NCI-H510A (cell line): ENCODE results near the gene MAP1A.

Experiments
- DNase-seq: peaks from one replicate; lab custom pipeline; 2025; lab: John Stamatoyannopoulos, UW

Gene MAP1A

DNA sequence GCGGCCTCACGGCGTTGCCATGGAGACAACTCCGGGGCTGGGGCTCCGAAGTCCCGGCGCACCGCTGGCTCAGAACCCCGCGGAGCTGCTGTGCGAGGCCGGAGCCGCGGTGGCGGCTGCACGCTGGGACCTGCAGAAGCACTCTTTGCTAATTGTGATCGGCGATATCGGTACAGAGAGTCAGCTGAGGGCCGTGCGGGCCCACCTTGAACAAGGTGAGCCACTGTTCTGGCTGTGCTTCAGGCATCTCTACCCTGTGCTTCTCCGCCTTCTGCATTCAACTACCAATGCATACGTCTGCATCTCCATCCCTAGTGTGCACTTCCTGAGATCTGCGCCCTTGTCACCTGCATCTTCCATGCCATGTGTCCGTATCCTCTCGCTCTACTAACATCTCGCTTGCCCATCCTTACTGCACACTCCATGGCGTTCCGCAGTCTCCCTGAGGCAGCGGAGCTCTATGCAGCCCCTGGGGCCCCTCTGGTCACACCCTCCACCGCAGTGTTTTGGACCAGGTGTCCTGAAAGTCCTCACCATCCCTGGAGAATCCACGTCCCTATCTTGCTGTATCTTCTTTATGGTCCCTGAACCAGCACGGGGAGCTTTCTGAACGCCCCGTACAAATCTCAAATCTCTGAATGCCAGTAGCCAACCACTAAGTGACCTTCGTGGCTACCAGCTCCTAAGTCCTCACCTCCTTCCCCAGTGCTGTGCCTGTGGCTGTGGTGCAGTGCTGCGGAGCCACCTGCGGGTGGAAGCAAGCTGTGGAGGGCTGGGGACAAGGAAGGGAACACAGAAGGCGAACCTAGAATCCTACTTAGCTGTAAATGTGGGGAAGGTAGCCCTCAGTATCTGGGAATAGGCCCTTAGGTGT lies 6.2 kb upstream of the MAP1A start:
- peak; percentile 11 for DNase-seq

GRCh38 chr15:43513550-43513949 lies 3.9 kb upstream of the MAP1A start:
- DNase-seq, result no peak

DNA sequence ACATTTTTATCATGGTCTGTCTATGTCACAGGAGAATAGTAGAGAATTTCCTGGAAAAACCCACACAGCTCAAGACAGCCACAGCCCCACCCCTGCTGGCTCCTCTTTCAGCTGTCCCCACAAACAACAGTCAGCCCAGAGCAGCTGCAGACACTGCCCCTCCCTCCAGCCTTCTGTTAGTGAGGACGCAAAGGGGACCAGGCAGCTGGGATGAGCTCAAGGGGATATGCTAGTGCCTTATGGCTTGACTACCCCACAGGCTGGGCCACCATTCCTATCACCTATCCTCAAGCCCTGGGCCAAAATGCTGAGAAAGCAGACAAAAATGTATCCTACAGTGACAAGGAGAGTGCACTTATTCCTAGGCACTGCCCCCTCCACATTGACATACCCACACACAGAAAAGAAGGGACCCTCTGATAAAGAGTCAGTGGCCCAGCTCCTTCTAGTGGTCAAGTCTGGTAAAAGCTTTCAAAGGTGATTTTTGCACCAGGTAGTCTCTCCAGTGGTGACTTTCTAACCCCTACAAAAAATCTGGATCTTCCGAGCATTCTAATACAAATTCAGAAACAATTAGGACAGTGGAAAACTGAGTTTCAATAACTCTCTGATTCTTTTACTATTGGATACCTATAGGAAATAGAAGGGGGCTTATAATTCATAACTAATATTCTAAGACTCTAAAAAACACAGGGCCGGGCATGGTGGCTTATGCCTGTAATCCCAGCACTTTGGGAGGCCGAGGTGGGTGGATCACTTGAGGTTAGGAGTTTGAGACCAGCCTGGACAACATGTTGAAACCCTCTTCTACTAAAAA lies 3.0 kb upstream of the MAP1A start:
- peak; percentile 34 for DNase-seq

DNA sequence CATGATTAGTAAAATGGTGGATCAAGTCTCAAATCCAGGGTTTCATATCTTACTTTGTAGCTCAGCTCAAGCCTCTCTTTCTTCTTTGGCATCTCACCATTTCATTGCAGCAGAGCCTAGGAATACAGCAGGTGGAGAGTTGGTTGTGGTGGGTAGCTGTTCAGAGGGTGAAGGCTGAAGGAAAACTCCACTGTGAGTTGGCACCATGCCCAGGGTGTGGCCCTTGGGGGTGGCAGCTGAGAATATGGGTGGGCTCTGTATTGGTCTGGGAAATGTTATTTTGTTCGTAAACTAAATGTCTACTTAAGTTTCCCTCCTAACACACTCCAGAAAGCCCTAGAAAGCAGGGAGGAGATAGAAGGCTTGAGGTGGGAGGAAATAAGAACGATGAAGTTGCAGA lies 1.7 kb upstream of the MAP1A start:
- no peak for DNase-seq

- no peak for DNase-seq
Measured at GRCh38 chr15:43516185-43516584, 1.2 kb upstream of the MAP1A start.

GRCh38 chr15:43516801-43517353 lies 531 bp upstream of the MAP1A start:
- no peak for DNase-seq

GRCh38 chr15:43518197-43518761 lies 871 bp downstream of the MAP1A start:
- DNase-seq, result peak; percentile 21

DNA sequence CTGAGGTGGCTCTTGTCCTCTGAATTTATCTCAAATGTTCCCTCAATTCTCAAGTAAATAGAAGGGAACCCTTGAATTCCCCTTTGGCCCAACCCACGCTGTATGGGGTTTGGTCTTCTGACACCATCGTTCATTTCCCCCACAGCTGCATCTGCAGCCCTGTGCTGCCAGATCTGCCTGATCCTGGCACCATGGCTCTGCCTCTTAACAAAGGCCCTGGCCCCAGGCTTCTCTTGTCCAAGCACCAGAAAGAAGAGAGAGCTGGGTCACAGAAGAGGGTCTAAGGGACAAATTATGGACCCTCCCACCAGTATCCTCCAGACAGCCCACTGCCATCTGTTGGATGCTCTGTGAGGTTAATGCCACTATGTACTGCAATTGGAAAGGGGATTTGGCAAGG lies 1.8 kb downstream of the MAP1A start:
- DNase-seq, result no peak

DNA sequence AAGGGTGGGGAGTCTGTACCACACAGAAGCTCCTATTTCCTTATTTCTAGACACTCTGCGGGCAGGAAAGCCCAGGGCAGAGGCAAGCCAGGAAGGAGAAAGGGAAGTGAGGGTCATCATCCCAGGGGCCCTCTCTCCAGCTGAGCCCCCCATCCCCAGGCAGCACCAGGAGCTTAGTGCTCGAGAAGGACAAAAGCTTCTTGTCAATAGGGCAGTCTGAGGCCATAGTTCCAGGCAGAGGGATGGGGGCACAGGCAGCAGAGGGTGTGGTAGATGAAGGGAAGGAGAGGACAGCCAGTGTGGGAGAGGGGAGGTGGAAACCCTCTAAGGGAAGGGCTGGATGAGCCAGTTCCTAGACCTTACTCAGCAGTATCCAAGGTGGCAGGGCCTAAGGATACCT lies 2.7 kb downstream of the MAP1A start:
- no peak for DNase-seq

DNA sequence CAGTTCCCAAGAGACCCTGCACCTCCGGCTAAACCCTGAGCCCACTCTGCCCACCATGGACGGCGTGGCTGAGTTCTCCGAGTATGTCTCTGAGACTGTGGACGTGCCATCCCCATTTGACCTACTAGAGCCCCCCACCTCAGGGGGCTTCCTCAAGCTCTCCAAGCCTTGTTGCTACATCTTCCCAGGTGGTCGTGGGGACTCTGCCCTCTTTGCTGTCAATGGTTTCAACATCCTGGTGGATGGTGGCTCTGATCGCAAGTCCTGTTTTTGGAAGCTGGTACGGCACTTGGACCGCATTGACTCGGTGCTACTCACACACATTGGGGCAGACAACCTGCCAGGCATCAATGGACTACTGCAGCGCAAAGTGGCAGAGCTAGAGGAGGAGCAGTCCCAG lies 4.0 kb downstream of the MAP1A start:
- no peak for DNase-seq

DNA sequence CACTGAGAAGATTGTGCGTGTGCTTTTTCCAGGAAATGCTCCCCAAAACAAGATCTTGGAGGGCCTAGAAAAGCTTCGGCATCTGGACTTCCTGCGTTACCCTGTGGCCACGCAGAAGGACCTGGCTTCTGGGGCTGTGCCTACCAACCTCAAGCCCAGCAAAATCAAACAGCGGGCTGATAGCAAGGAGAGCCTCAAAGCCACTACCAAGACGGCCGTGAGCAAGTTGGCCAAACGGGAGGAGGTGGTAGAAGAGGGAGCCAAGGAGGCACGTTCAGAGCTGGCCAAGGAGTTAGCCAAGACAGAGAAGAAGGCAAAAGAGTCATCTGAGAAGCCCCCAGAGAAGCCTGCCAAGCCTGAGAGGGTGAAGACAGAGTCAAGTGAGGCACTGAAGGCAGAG lies 4.8 kb downstream of the MAP1A start:
- no peak for DNase-seq

DNA sequence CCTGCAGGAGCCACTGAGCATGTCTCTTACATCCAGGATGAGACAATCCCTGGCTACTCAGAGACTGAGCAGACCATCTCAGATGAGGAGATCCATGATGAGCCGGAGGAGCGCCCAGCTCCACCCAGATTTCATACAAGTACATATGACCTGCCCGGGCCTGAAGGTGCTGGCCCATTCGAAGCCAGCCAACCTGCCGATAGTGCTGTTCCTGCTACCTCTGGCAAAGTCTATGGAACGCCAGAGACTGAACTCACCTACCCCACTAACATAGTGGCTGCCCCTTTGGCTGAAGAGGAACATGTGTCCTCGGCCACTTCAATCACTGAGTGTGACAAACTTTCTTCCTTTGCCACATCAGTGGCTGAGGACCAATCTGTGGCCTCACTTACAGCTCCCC lies 6.2 kb downstream of the MAP1A start:
- DNase-seq, result no peak

DNA sequence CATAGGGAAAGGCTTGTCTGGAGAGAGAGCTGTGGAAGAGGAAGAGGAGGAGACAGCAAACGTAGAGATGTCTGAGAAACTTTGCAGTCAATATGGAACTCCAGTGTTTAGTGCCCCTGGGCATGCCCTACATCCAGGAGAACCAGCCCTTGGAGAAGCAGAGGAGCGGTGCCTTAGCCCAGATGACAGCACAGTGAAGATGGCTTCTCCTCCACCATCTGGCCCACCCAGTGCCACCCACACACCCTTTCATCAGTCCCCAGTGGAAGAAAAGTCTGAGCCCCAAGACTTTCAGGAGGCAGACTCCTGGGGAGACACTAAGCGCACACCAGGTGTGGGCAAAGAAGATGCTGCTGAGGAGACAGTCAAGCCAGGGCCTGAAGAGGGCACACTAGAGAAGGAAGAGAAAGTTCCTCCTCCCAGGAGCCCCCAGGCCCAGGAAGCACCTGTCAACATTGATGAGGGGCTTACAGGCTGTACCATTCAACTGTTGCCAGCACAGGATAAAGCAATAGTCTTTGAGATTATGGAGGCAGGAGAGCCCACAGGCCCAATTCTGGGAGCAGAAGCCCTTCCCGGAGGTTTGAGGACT lies 6.9 kb downstream of the MAP1A start:
- no peak for DNase-seq

DNA sequence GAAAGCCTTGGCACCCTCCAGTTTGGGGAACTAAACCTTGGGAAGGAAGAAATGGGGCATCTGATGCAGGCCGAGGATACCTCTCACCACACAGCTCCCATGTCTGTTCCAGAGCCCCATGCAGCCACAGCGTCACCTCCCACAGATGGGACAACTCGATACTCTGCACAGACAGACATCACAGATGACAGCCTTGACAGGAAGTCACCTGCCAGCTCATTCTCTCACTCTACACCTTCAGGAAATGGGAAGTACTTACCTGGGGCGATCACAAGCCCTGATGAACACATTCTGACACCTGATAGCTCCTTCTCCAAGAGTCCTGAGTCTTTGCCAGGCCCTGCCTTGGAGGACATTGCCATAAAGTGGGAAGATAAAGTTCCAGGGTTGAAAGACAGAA lies 7.7 kb downstream of the MAP1A start:
- DNase-seq, result no peak

DNA sequence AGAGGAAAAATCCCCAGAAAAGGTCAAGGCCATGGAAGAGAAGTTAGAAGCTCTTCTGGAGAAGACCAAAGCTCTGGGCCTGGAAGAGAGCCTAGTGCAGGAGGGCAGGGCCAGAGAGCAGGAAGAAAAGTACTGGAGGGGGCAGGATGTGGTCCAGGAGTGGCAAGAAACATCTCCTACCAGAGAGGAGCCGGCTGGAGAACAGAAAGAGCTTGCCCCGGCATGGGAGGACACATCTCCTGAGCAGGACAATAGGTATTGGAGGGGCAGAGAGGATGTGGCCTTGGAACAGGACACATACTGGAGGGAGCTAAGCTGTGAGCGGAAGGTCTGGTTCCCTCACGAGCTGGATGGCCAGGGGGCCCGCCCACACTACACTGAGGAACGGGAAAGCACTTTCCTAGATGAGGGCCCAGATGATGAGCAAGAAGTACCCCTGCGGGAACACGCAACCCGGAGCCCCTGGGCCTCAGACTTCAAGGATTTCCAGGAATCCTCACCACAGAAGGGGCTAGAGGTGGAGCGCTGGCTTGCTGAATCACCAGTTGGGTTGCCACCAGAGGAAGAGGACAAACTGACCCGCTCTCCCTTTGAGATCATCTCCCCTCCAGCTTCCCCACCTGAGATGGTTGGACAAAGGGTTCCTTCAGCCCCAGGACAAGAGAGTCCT lies 9.0 kb downstream of the MAP1A start:
- DNase-seq, result no peak

DNA sequence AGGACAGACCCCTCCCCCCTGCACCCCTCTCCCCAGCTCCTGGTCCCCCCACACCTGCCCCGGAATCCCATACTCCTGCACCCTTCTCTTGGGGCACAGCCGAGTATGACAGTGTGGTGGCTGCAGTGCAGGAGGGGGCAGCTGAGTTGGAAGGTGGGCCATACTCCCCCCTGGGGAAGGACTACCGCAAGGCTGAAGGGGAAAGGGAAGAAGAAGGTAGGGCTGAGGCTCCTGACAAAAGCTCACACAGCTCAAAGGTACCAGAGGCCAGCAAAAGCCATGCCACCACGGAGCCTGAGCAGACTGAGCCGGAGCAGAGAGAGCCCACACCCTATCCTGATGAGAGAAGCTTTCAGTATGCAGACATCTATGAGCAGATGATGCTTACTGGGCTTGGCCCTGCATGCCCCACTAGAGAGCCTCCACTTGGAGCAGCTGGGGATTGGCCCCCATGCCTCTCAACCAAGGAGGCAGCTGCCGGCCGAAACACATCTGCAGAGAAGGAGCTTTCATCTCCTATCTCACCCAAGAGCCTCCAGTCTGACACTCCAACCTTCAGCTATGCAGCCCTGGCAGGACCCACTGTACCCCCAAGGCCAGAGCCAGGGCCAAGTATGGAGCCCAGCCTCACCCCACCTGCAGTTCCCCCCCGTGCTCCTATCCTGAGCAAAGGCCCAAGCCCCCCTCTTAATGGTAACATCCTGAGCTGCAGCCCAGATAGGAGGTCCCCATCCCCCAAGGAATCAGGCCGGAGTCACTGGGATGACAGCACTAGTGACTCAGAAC lies 9.8 kb downstream of the MAP1A start:
- no peak for DNase-seq

- no peak for DNase-seq
Measured at GRCh38 chr15:43527802-43528541, 10.6 kb downstream of the MAP1A start.

GRCh38 chr15:43528542-43529007 lies 11.2 kb downstream of the MAP1A start:
- no peak for DNase-seq

- DNase-seq, result no peak
Measured at GRCh38 chr15:43529141-43529540, 11.7 kb downstream of the MAP1A start.
